Measurements from ENCODE around the gene OR6V1.

DNA sequence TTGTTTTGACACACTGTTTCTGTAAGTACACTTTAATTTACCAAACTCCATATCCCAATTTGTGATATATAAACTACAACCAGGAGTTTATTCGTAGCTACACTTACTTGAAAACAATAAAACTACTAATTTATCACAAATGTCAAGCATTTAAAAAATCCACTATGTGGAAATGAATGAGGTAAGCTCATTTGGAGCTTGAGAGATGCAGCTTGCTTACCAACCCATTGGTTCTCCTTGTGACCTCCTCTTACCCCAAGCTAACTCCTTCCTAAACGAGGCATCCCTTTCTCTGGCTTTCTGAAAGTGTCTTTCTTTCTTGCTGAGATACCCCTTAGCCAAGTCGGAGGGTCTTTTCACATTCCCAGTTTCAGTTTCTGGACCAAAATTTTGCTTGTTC, 2.5 kb downstream of the OR6V1 start:
- TF ChIP-seq, protein P1, sequence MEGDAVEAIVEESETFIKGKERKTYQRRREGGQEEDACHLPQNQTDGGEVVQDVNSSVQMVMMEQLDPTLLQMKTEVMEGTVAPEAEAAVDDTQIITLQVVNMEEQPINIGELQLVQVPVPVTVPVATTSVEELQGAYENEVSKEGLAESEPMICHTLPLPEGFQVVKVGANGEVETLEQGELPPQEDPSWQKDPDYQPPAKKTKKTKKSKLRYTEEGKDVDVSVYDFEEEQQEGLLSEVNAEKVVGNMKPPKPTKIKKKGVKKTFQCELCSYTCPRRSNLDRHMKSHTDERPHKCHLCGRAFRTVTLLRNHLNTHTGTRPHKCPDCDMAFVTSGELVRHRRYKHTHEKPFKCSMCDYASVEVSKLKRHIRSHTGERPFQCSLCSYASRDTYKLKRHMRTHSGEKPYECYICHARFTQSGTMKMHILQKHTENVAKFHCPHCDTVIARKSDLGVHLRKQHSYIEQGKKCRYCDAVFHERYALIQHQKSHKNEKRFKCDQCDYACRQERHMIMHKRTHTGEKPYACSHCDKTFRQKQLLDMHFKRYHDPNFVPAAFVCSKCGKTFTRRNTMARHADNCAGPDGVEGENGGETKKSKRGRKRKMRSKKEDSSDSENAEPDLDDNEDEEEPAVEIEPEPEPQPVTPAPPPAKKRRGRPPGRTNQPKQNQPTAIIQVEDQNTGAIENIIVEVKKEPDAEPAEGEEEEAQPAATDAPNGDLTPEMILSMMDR (IDR thresholded peaks at IDR 0.05; ENCODE audit: low read length): no peak
- TF ChIP-seq EZH2 (IDR thresholded peaks at IDR 0.05; ENCODE audit: borderline replicate concordance, low read length): no peak
